HFF-Myc (cell line): Measurements from ENCODE around the gene MMS19.

Source experiments
- DNase-seq: peaks from one replicate; pipeline ENCODE4 v3.0.0-alpha.2; 2011; ENCODE audit warnings: low read depth; ENCODE audit errors: extremely low read depth
- H3K4me3 ChIP-seq: replicated peaks from 2 replicates; pipeline ENCODE4 v1.5.1; 2011; ENCODE audit warnings: low read depth, mild to moderate bottlenecking, control low read depth, low read length
- TF ChIP-seq, protein P1 (sequence below): IDR thresholded peaks from 2 replicates; pipeline ENCODE4 v1.5.1; 2012; ENCODE audit warnings: mild to moderate bottlenecking, low read depth, low read length, control low read depth; ENCODE audit errors: missing control alignments

Gene MMS19

DNA sequence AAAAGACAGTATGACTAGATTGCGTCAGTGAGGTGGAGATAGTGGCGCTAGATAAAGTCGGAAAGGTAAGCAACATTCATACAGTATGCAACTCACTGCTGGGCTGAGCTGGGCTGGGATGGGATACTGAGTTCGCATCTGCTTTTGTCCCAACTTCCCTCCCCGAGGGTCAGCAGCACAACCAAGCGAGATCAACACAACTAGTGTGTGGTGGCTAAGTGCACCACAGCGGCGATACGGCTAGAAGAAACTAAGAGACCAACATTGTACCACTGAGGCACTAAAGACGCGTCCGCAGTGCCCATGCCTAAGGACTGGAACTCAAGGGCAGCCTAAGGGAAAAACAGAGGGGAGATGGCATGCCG lies 52.9 kb downstream of the MMS19 start:
- TF ChIP-seq, protein P1, sequence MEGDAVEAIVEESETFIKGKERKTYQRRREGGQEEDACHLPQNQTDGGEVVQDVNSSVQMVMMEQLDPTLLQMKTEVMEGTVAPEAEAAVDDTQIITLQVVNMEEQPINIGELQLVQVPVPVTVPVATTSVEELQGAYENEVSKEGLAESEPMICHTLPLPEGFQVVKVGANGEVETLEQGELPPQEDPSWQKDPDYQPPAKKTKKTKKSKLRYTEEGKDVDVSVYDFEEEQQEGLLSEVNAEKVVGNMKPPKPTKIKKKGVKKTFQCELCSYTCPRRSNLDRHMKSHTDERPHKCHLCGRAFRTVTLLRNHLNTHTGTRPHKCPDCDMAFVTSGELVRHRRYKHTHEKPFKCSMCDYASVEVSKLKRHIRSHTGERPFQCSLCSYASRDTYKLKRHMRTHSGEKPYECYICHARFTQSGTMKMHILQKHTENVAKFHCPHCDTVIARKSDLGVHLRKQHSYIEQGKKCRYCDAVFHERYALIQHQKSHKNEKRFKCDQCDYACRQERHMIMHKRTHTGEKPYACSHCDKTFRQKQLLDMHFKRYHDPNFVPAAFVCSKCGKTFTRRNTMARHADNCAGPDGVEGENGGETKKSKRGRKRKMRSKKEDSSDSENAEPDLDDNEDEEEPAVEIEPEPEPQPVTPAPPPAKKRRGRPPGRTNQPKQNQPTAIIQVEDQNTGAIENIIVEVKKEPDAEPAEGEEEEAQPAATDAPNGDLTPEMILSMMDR: no peak
- peak overlapping the region; percentile 99 for H3K4me3 ChIP-seq
- no peak for DNase-seq

DNA sequence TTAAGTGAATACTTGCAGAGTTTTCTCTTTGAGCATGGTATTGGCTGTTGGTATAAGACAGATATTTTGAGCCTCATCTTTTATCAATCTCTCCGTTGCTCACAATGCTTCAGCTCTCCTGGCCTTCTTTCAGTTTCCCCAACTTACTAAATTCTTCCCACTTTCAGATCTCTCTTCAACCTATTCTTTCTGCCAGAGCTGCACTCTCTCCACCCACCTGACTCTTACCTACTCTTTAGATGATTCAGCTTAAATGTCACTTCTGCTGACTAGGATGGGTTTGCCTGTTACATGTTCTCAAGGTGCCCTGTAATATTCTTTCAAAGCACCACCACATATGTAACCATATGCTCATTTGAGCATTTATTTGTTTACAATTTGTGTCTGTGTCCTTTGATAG lies 54.0 kb downstream of the MMS19 start:
- no peak for DNase-seq
- TF ChIP-seq, protein P1: no peak
- no peak overlapping the region; the same call in 1 of the 2 replicates for H3K4me3 ChIP-seq

DNA sequence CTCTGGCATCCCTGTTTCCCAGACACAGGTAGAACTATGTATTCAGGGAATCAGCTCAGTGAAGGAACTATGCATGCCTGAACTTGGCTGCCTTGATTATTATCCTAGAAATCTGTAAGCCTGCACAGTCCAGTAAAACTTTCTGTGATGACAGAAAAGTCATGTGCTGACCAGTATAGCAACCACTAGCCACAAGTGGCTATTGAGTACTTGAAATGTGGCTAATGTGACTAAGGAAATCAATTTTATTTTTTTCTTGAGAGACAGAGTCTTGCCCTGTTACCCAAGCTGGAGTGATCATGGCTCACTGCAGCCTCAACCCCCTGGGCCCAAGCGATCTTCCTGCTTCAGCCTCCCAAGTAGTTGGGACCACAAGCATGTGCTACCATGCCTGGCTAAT lies 55.9 kb downstream of the MMS19 start:
- H3K4me3 ChIP-seq: no peak overlapping the region
- no peak for DNase-seq
- TF ChIP-seq, protein P1: no peak

DNA sequence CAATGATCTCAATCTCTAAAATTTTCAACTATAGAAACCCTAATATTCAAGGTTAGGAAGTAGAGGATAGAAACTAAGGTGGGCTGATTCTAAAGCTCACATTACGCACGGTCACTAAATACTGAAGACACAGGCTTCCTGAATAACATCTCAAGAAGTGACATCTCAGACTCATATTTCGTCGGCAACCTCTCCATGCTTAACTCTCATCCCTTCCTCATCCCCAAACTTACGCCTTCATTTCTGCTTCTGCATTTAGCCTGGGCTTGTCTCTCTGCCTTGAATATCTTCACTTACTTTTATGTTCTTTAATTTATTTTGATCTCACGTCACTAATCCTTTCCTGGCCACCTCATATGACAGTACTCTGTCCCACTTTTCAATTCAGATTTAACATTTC lies 63.0 kb downstream of the MMS19 start:
- H3K4me3 ChIP-seq: no peak overlapping the region
- TF ChIP-seq, protein P1: no peak
- no peak for DNase-seq

DNA sequence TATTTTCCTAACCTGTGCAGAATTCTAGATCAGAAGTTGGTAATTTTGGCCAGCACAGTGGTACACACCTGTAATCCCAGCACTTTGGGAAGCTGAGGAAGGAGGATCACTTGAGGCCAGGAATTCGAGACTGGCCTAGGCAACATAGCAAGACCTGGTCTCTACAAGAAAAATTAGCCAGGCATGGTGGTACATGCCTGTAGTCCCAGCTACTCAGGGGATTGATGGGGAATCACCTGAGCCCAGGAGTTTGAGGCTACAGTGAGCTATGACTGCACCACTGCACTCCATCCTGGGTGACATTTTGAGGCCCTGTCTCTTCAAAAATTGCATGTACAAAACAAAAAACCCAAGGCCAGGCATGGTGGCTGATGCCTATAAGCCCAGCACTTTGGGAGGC lies 63.7 kb downstream of the MMS19 start:
- no peak overlapping the region for H3K4me3 ChIP-seq
- TF ChIP-seq, protein P1: no peak
- DNase-seq: no peak

DNA sequence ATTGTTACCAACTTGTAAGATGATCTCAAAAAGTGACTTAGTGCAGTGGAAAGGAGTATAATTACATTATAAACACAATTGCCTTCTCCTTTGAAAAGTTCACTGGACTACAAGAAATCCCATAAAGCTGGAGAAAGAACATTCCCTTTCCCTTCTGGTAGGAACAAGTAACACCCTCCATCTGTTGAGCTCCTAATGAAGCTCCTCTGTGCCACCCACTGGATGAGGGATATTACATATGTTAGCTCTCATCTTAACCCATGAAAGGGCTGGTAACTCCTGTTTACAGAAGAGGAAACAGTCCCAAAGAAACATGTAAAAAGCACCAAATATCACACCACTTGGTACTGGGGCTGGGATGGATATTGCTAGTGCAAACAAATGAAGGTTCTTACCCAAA lies 64.2 kb downstream of the MMS19 start:
- TF ChIP-seq, protein P1: no peak
- H3K4me3 ChIP-seq: no peak overlapping the region
- no peak for DNase-seq

DNA sequence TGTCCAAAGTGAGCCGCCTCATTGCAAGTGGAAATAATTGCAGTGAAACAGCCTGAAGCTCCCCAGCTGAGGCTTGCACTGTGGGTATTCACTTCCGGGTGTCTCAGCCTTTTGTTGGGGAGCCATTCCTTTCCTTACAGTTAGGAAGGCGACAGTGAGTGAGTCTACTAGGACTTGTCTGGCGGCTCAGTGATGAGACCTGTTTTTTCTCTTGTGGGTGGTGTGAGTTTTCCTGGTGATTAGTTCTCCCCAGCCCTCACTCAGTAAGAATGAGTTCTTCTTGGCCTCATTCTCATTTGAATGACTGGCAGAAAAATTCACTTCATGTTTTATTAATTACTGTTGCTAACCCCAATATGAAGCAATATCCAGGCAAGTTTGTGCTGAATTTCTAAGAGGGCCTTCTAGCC lies 69.6 kb downstream of the MMS19 start:
- H3K4me3 ChIP-seq: peak overlapping the region; percentile 65
- TF ChIP-seq, protein P1: no peak
- DNase-seq: no peak
